ENCODE results near the gene DGKA.

GRCh38 chr12:55972911-55973598 lies 42.1 kb downstream of the DGKA start:
- TF ChIP-seq CTCF (IDR thresholded peaks at IDR 0.05) (no peak), POLR2A (IDR thresholded peaks at IDR 0.05) (peak; percentile 45 to 90)
